GM12878 (cell line): ENCODE data around the gene CEACAM3. TPM values are rescaled to one million over a fixed set of nuclear protein-coding genes. Genes with fewer than 3 reads are reported as not detected.

Experiments
- ATAC-seq: fragments of 200-7000 bp; cut with Tn5 transposase; 3 replicates; pipeline ENCODE4 v1.9.1; 2020; ENCODE audit warnings: mild to moderate bottlenecking, moderate library complexity
- BruUV-seq: library from RNA; stranded (reverse); fragments of 400-500 nt; replicated peaks from 2 replicates; lab custom pipeline; 2021; lab: Mats Ljungman, UMichigan
- CTCF ChIA-PET: fragments of 300-600 bp; sonication (Branson Sonifier 250); formaldehyde crosslinking; extraction: SDS; loops from one replicate; lab custom pipeline; 2021; ENCODE audit warnings: inconsistent platforms; lab: Yijun Ruan, JAX
- POLR2A ChIA-PET: fragments of 350-600 bp; formaldehyde crosslinking; extraction: SDS; loops from one replicate; lab custom pipeline; 2021; ENCODE audit warnings: inconsistent platforms; lab: Charles Lee
- RAD21 ChIA-PET: fragments of 300-600 bp; sonication (Branson Sonifier 250); formaldehyde crosslinking; loops from one replicate; lab custom pipeline; 2023; ENCODE audit warnings: antibody characterized with exemption; ENCODE audit not compliant: unreplicated experiment; lab: Charles Lee
- SMC1A ChIA-PET: fragments of 300-600 bp; sonication (Branson Sonifier 250); formaldehyde crosslinking; loops from one replicate; lab custom pipeline; 2023; ENCODE audit not compliant: unreplicated experiment, uncharacterized antibody; lab: Charles Lee
- DNase-seq: peaks from one replicate; pipeline ENCODE4 v3.0.0-alpha.2; 2011; ENCODE audit warnings: low read depth, low spot score
- FAIRE-seq: peaks from 3 replicates; lab custom pipeline; 2011; peaks lifted over from hg19 to GRCh38; lab: Jason Lieb, UNC
- H2AFZ ChIP-seq: 2 replicates; pipeline ENCODE4 v1.6.0; 2011; ENCODE audit warnings: low read depth, low read length, control low read depth; ENCODE audit not compliant: control insufficient read depth
- H3K27ac ChIP-seq: 2 replicates; pipeline ENCODE4 v1.5.1; 2011; ENCODE audit warnings: control low read depth; ENCODE audit not compliant: control insufficient read depth, insufficient read depth
- H3K27me3 ChIP-seq, 2 experiments: replicated peaks in 1 of 2; 2 replicates each; pipeline versions ENCODE4 v1.6.0 to v1.6.1; 2011; ENCODE audit warnings: low read length in 1 of 2; ENCODE audit not compliant: control insufficient read depth in 2 of 2, insufficient read depth in 2 of 2
- H3K36me3 ChIP-seq, 2 experiments: 2 replicates each; pipeline ENCODE4 v1.5.1; 2011; ENCODE audit warnings: low read length in 1 of 2; ENCODE audit not compliant: control insufficient read depth in 2 of 2, insufficient read depth in 2 of 2
- H3K4me1 ChIP-seq: 2 replicates; pipeline ENCODE4 v1.6.1; 2011; ENCODE audit warnings: mild to moderate bottlenecking, low read length, moderate library complexity, mixed read lengths; ENCODE audit not compliant: control insufficient read depth, insufficient read depth
- H3K4me2 ChIP-seq: 2 replicates; pipeline ENCODE4 v1.6.0; 2011; ENCODE audit warnings: control low read depth; ENCODE audit not compliant: control insufficient read depth, insufficient read depth
- H3K4me3 ChIP-seq: fragments of 200-600 bp; sonication (generic); 2 replicates; pipeline ENCODE4 v1.5.1; 2016
- H3K79me2 ChIP-seq: 2 replicates; pipeline ENCODE4 v1.6.0; 2011; ENCODE audit warnings: low read length; ENCODE audit not compliant: control insufficient read depth, insufficient read depth
- H3K9ac ChIP-seq: 2 replicates; pipeline ENCODE4 v1.8.0; 2011; ENCODE audit warnings: low read length, control low read depth, mixed read lengths; ENCODE audit not compliant: control insufficient read depth, insufficient read depth
- H3K9me3 ChIP-seq: replicated peaks from 3 replicates; pipeline ENCODE4 v1.5.1; 2011; ENCODE audit warnings: mild to moderate bottlenecking, low read length; ENCODE audit not compliant: control insufficient read depth, insufficient read depth
- H4K20me1 ChIP-seq: 2 replicates; pipeline ENCODE4 v1.6.0; 2011; ENCODE audit not compliant: control insufficient read depth, insufficient read depth
- BCL11A ChIP-seq: IDR thresholded peaks from 2 replicates; pipeline ENCODE4 v1.6.1; 2011; ENCODE audit warnings: low read depth, low read length
- EGR1 ChIP-seq, 2 experiments: IDR thresholded peaks; 1 replicate in 1 of 2; 2 replicates in 1 of 2; pipeline ENCODE4 v1.6.1; 2011 to 2012; ENCODE audit warnings: low read depth in 2 of 2, low read length in 2 of 2, borderline replicate concordance in 1 of 2, mild to moderate bottlenecking in 1 of 2, moderate library complexity in 1 of 2
- HDGF ChIP-seq: fragments of 450-650 bp; IDR thresholded peaks from 2 replicates; pipeline ENCODE4 v1.6.1; 2016; ENCODE audit warnings: antibody characterized with exemption
- IKZF2 ChIP-seq, 2 experiments: fragments of 450-650 bp; IDR thresholded peaks; 2 replicates each; pipeline ENCODE4 v1.6.1; 2017; ENCODE audit warnings: mild to moderate bottlenecking in 2 of 2, moderate library complexity in 2 of 2
- KLF5 ChIP-seq: fragments of 450-650 bp; IDR thresholded peaks from 2 replicates; pipeline ENCODE4 v1.6.1; 2014; ENCODE audit warnings: mild to moderate bottlenecking; ENCODE audit not compliant: partially characterized antibody
- NBN ChIP-seq: fragments of 450-650 bp; IDR thresholded peaks from 2 replicates; pipeline ENCODE4 v1.6.1; 2016
- NR2C2 ChIP-seq: IDR thresholded peaks from 2 replicates; pipeline ENCODE4 v1.6.1; 2011; ENCODE audit warnings: borderline replicate concordance, low read depth; ENCODE audit not compliant: control insufficient read depth, insufficient read length
- RBBP5 ChIP-seq: fragments of 200-600 bp; sonication (generic); conservative IDR thresholded peaks from 2 replicates; pipeline ENCODE4 v1.6.1; 2016
- RELA ChIP-seq: fragments of 450-650 bp; IDR thresholded peaks from 2 replicates; pipeline ENCODE4 v1.8.0; 2014; ENCODE audit warnings: borderline replicate concordance; ENCODE audit not compliant: partially characterized antibody
- SMARCA5 ChIP-seq: fragments of 450-650 bp; IDR thresholded peaks from 2 replicates; pipeline ENCODE4 v1.6.1; 2017; ENCODE audit warnings: mild to moderate bottlenecking
- WRNIP1 ChIP-seq: IDR thresholded peaks from 2 replicates; pipeline ENCODE4 v1.6.1; 2011; ENCODE audit warnings: low read depth, low read length, improper control_type of control experiment, borderline replicate concordance
- ZNF622 ChIP-seq: fragments of 450-650 bp; IDR thresholded peaks from 2 replicates; pipeline ENCODE4 v1.6.1; 2017; ENCODE audit warnings: mild to moderate bottlenecking, inconsistent platforms
- WGBS: methylation state at CpG from one replicate; pipeline ENCODE4 v1.1.6; 2016; ENCODE audit warnings: low lambda C conversion rate; ENCODE audit not compliant: insufficient replicate concordance, insufficient coverage; ENCODE audit errors: missing lambda C conversion rate; 5-methylcytosine and 5-hydroxymethylcytosine counted together
- in situ Hi-C: fragments of 300-500 bp; cut with MboI; formaldehyde crosslinking; loops from 9 replicates; pipeline ENCODE4 v1.14.3; 2018; ENCODE audit warnings: mixed read lengths
- intact Hi-C: fragments of 100-400 bp; cut with micrococcal nuclease; formaldehyde crosslinking; loops from one replicate; pipeline ENCODE4 v1.14.2; 2022; ENCODE audit not compliant: unreplicated experiment
- polyA plus RNA-seq, 11 experiments: library from polyadenylated mRNA; depleted of rRNA in 4 of 11; unstranded in 6 of 11; stranded (reverse) in 5 of 11; fragments of >200 nt; fragmentation: Nextera tagmentation in 4 of 11; fragmentation: Illumina TruSeq in 1 of 11; extraction: Ambion mirVana in 4 of 11; extraction: Trizol in 1 of 11; gene quantifications; 1 replicate in 1 of 11; 2 replicates in 10 of 11; pipeline versions ENCODE4 v1.2.1 to v1.2.3, GENCODE V29; 2011 to 2016; ENCODE audit warnings: inconsistent platforms in 2 of 11, missing spikeins in 2 of 11, low read depth in 1 of 11
- total RNA-seq, 4 experiments: library from RNA; depleted of rRNA in 3 of 4; stranded (reverse); fragments of >200 nt in 3 of 4; fragmentation: Illumina TruSeq in 1 of 4; extraction: Trizol in 1 of 4; gene quantifications; 2 replicates each; pipeline versions ENCODE4 v1.2.1 to v1.2.3, GENCODE V29; 2013 to 2021
- TF ChIP-seq, protein P1 (sequence below): fragments of 450-650 bp; IDR thresholded peaks from 2 replicates; pipeline ENCODE4 v1.6.1; 2017; ENCODE audit warnings: mild to moderate bottlenecking

The CEACAM3 gene
- total and polyA plus RNA-seq, 10 of the 15 experiments (the other 5 are each of a cell fraction or from before 2014, with no cell fraction given), result not detected

DNA sequence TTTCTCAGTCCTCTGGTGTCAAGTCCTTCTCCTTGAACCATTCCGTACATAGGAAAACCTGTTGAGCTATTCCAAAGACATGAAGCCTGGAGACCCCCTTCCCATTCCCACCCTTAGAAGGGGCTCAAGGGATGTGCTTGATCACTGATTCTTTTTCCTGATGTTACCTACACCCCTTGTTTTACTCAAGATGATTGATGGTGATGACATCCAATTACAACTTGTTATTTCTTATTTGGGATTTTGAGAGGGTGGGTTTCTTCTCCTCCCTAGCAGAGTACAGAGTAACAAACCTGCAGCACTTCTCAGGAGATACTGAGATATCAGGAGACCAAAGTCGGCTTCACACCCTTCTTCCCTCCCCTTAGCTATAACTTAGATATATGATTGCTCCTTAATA lies 57.0 kb downstream of the CEACAM3 start:
- CTCF ChIA-PET, result interaction anchor here (1.3 to 4.5 kb wide), 2 partner anchors 18 to 60 kb away, joined by 3 to 24 read pairs; no protein-coding TSS in a partner anchor
- no peak overlapping the region for H3K9ac ChIP-seq

More for the DNA sequence above, 57.0 kb downstream of the CEACAM3 start:
- in situ Hi-C loops, result no loop called here
- Histone ChIP-seq H4K20me1 (no peaks in the 10 kb centered on the region), H3K27me3 (peaks cover 0 to 8% of the 10 kb centered on the region in 2 experiments; a peak in 3 of 4 replicates), H3K4me2 (no peak overlapping the region), H3K27ac (no peak overlapping the region), H3K79me2 (no peaks in the 10 kb centered on the region), H2AFZ (no peak overlapping the region), H3K4me3 (no peak overlapping the region), H3K36me3 (no peaks in the 10 kb centered on the region), H3K4me1 (no peaks in the 10 kb centered on the region), H3K9me3 (no peaks in the 10 kb centered on the region; the same call in 2 of the 3 replicates)
- intact Hi-C loops, result no loop called here
- POLR2A ChIA-PET, result no interaction called here
- ATAC-seq, result no peak
- no TSS peak for BruUV-seq
- 4% methylated on average over 2 of the region's 2 CpGs for WGBS
- SMC1A ChIA-PET, result no interaction called here
- TF ChIP-seq SMARCA5 (no peak), BCL11A (no peak), WRNIP1 (no peak), HDGF (no peak), RBBP5 (no peak), NR2C2 (no peak), IKZF2 (IDR thresholded peaks at IDR 0.05) (no peak), EGR1 (IDR thresholded peaks at IDR 0.05; ENCODE audit: borderline replicate concordance in 1 of 2, low read depth in 2 of 2, low read length in 2 of 2) (no peak), ZNF622 (no peak), NBN (no peak), RELA (no peak), KLF5 (no peak)
- TF ChIP-seq, protein P1, sequence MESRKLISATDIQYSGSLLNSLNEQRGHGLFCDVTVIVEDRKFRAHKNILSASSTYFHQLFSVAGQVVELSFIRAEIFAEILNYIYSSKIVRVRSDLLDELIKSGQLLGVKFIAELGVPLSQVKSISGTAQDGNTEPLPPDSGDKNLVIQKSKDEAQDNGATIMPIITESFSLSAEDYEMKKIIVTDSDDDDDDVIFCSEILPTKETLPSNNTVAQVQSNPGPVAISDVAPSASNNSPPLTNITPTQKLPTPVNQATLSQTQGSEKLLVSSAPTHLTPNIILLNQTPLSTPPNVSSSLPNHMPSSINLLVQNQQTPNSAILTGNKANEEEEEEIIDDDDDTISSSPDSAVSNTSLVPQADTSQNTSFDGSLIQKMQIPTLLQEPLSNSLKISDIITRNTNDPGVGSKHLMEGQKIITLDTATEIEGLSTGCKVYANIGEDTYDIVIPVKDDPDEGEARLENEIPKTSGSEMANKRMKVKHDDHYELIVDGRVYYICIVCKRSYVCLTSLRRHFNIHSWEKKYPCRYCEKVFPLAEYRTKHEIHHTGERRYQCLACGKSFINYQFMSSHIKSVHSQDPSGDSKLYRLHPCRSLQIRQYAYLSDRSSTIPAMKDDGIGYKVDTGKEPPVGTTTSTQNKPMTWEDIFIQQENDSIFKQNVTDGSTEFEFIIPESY, result no peak
- TF ChIP-seq, all 136 proteins: peak for 0
- FAIRE-seq (no peak), DNase-seq (no peak)
- RAD21 ChIA-PET, result no interaction called here
